Measurements from ENCODE around the gene PPP1R11.

GRCh38 chr6:30042476-30042875 is 24.5 kb upstream of the PPP1R11 start:
- TF ChIP-seq CTCF (conservative IDR thresholded peaks at IDR 0.05; ENCODE audit: low read depth, low read length) (no peak), EZH2phosphoT487 (IDR thresholded peaks at IDR 0.05; ENCODE audit: borderline replicate concordance, low read length) (no peak)

Data from PC-3 (cell line).